Astrocyte of the cerebellum (primary cell): Measurements from ENCODE around the gene PTPRC.

Experiments used
- DNase-seq: peaks from one replicate; pipeline ENCODE4 v3.0.0-alpha.2; 2011; ENCODE audit warnings: low read depth
- H3K4me3 ChIP-seq: 2 replicates; pipeline ENCODE4 v1.5.1; 2011; ENCODE audit warnings: mild to moderate bottlenecking, low read depth, low read length, moderate library complexity
- in situ Hi-C: cut with HindIII; loops from 2 replicates; pipeline ENCODE4 v1.10.0; 2017; ENCODE audit warnings: low sequenced_read_pairs
- TF ChIP-seq, protein P1 (sequence below): IDR thresholded peaks from 2 replicates; pipeline ENCODE4 v1.5.1; 2012; ENCODE audit warnings: low read length, low read depth, moderate library complexity, mild to moderate bottlenecking; ENCODE audit errors: missing control alignments

The PTPRC gene

GRCh38 chr1:198620218-198620617 is 18.6 kb upstream of the PTPRC start:
- TF ChIP-seq, protein P1, sequence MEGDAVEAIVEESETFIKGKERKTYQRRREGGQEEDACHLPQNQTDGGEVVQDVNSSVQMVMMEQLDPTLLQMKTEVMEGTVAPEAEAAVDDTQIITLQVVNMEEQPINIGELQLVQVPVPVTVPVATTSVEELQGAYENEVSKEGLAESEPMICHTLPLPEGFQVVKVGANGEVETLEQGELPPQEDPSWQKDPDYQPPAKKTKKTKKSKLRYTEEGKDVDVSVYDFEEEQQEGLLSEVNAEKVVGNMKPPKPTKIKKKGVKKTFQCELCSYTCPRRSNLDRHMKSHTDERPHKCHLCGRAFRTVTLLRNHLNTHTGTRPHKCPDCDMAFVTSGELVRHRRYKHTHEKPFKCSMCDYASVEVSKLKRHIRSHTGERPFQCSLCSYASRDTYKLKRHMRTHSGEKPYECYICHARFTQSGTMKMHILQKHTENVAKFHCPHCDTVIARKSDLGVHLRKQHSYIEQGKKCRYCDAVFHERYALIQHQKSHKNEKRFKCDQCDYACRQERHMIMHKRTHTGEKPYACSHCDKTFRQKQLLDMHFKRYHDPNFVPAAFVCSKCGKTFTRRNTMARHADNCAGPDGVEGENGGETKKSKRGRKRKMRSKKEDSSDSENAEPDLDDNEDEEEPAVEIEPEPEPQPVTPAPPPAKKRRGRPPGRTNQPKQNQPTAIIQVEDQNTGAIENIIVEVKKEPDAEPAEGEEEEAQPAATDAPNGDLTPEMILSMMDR: no peak
- in situ Hi-C loops: no loop called here
- no peak for DNase-seq
- H3K4me3 ChIP-seq: no peak overlapping the region

- in situ Hi-C loops: no loop called here
- TF ChIP-seq, protein P1: no peak
- H3K4me3 ChIP-seq: no peak overlapping the region
- DNase-seq: no peak
Observed at GRCh38 chr1:198620951-198621824, 17.7 kb upstream of the PTPRC start.

GRCh38 chr1:198622001-198622400 is 16.8 kb upstream of the PTPRC start:
- TF ChIP-seq, protein P1: no peak
- no peak for DNase-seq
- no peak overlapping the region for H3K4me3 ChIP-seq
- in situ Hi-C loops: no loop called here

- TF ChIP-seq, protein P1: no peak
- in situ Hi-C loops: no loop called here
- H3K4me3 ChIP-seq: no peak overlapping the region
- peak; percentile 69 for DNase-seq
Observed at GRCh38 chr1:198623752-198624647, 14.8 kb upstream of the PTPRC start.

DNA sequence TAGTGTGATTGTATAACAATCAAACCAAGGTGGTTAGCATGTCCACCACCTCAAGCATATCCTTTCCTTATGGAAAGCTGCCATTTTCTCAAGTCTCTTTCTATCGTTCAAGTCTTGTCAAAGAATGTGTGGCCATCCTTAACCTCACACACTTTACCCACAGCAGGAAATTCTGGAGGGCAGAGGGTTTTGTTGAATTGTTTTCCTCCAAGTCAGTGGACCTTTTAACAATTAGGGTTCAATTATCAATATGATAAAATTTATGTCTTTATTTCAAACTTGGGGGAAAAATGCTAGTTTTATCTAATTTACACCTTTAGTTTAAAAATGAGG is 14.2 kb upstream of the PTPRC start:
- TF ChIP-seq, protein P1: no peak
- DNase-seq: no peak
- no peak overlapping the region for H3K4me3 ChIP-seq
- in situ Hi-C loops: no loop called here

- DNase-seq: no peak
- TF ChIP-seq, protein P1: no peak
- in situ Hi-C loops: no loop called here
- H3K4me3 ChIP-seq: no peak overlapping the region
Observed at GRCh38 chr1:198627436-198628066, 11.3 kb upstream of the PTPRC start.
